Measurements from ENCODE around the gene SLC11A2. TPM values are rescaled to one million over a fixed set of nuclear protein-coding genes. Genes with fewer than 3 reads are reported as not detected.

SLC11A2 gene
- total and polyA plus RNA-seq, 2 of the 8 experiments (the other 6 are each of a cell fraction or from before 2014, with no cell fraction given): 55.0 to 61.5 TPM

- H3K4me3 ChIP-seq (ENCODE audit: extremely low read depth in 1 of 4, insufficient read depth in 2 of 4, low read depth in 3 of 4, low read length in 4 of 4): no peak overlapping the region
- H3K27me3 ChIP-seq (replicated peaks in 1 of 4; ENCODE audit: control insufficient read depth in 3 of 4, extremely low read depth in 1 of 4, insufficient read depth in 3 of 4, low read length in 3 of 4): no peaks in the 10 kb centered on the region
- H4K5ac ChIP-seq (ENCODE audit: insufficient read length, low read depth, low read length): no peak overlapping the region
- H3K4me2 ChIP-seq (ENCODE audit: insufficient read depth in 1 of 2, low read depth in 2 of 2, low read length in 2 of 2): no peak overlapping the region
- no peak overlapping the region for H3K4ac ChIP-seq (replicated peaks; ENCODE audit: insufficient read length, low read depth, low read length)
- H3K79me2 ChIP-seq (ENCODE audit: control insufficient read depth in 1 of 2, insufficient read depth in 2 of 2, low read length in 2 of 2): peaks cover 4 to 82% of the 10 kb centered on the region in 2 experiments
- no peak overlapping the region for H3K56ac ChIP-seq (replicated peaks; ENCODE audit: insufficient read length, low read depth, low read length)
- POLR2A ChIA-PET (ENCODE audit: partially characterized antibody): interaction anchor here (0.8 to 1.4 kb wide), 3 partner anchors 8 to 30 kb away, joined by 3 read pairs; no protein-coding TSS in a partner anchor
- H2BK20ac ChIP-seq (ENCODE audit: low read length): no peak overlapping the region
- no peak overlapping the region for H2BK5ac ChIP-seq (ENCODE audit: low read depth, low read length)
- H4K20me1 ChIP-seq (replicated peaks in 1 of 2; ENCODE audit: control insufficient read depth in 1 of 2, insufficient read depth in 2 of 2, low read length in 2 of 2): no peaks in the 10 kb centered on the region
- H3K27ac ChIP-seq (ENCODE audit: low read depth, low read length): no peak overlapping the region
- no peaks in the 10 kb centered on the region for H3K9me3 ChIP-seq (ENCODE audit: insufficient read depth in 2 of 2, low read depth in 1 of 2, low read length in 1 of 2)
- H4K91ac ChIP-seq (replicated peaks; ENCODE audit: insufficient read length, low read length): no peak overlapping the region
- H3K4me1 ChIP-seq (replicated peaks in 1 of 4; ENCODE audit: control insufficient read depth in 3 of 4, insufficient read depth in 4 of 4, low read length in 3 of 4): no peaks in the 10 kb centered on the region
- no peaks in the 10 kb centered on the region for H3K36me3 ChIP-seq (ENCODE audit: control insufficient read depth in 2 of 4, insufficient read depth in 4 of 4, low read length in 3 of 4)
- no peak overlapping the region for H3K9ac ChIP-seq (replicated peaks in 1 of 4; ENCODE audit: extremely low read depth in 1 of 4, low read depth in 3 of 4, low read length in 3 of 4)
- no peak overlapping the region for H3K18ac ChIP-seq (ENCODE audit: extremely low read depth, low read length)
- no peak overlapping the region for H2AFZ ChIP-seq (ENCODE audit: low read length)
- no peak for DNase-seq (ENCODE audit: low read depth in 1 of 2, low spot score in 2 of 2)
- H2BK15ac ChIP-seq (ENCODE audit: low read length): no peak overlapping the region
- TF ChIP-seq SAP30 (IDR thresholded peaks at IDR 0.05; ENCODE audit: insufficient read depth, insufficient replicate concordance, low read length) (no peak), SRF (IDR thresholded peaks at IDR 0.05; ENCODE audit: low read depth, low read length) (no peak)
- H2BK12ac ChIP-seq (ENCODE audit: low read depth, low read length): no peak overlapping the region
- no peak overlapping the region for H2AK5ac ChIP-seq (ENCODE audit: low read depth, low read length)
- H3K23me2 ChIP-seq (ENCODE audit: low read depth, low read length): no peaks in the 10 kb centered on the region
- CTCF ChIA-PET (ENCODE audit: partially characterized antibody): interaction anchor here (1.1 to 1.7 kb wide), 3 partner anchors 11 to 192 kb away, joined by 4 to 6 read pairs (median 5); no protein-coding TSS in a partner anchor
- H3K23ac ChIP-seq (ENCODE audit: insufficient read length): no peak overlapping the region
- H3K14ac ChIP-seq (ENCODE audit: insufficient read length): no peak overlapping the region
- H4K8ac ChIP-seq (ENCODE audit: extremely low read depth, insufficient read depth, low read length): no peak overlapping the region
- no peak overlapping the region for H2BK120ac ChIP-seq (replicated peaks; ENCODE audit: low read depth, low read length)
- peaks cover 4% of the 10 kb centered on the region; the same call in 1 of the 2 replicates for H3K79me1 ChIP-seq (ENCODE audit: low read depth, low read length)
- FAIRE-seq: no peak
Observed at GRCh38 chr12:51017452-51017851, 8.7 kb downstream of the SLC11A2 start.

Data from H1 (cell line).